Measurements from ENCODE around the gene PRR13. TPM values are rescaled to one million over a fixed set of nuclear protein-coding genes. Genes with fewer than 3 reads are reported as not detected.

Gene PRR13
- total and polyA plus RNA-seq, 2 of the 13 experiments (the other 11 are each of a cell fraction or from before 2014, with no cell fraction given) = 65.0 to 102 TPM

- no peak for TF ChIP-seq ZNF672 (CRISPR knock-in tag; IDR thresholded peaks at IDR 0.05)
- 0 out of 2 replicates have a peak, but pooled peaks have one; percentile 17 for TF ChIP-seq KMT2B (CRISPR knock-in tag; IDR thresholded peaks at IDR 0.05)
- TF ChIP-seq ZNF121 (CRISPR knock-in tag; IDR thresholded peaks at IDR 0.05) = no peak
- no peak for TF ChIP-seq ZC3H4 (CRISPR knock-in tag; IDR thresholded peaks at IDR 0.05; ENCODE audit: borderline replicate concordance)
- TF ChIP-seq RNF219 (CRISPR knock-in tag; IDR thresholded peaks at IDR 0.05) = no peak
- no peak for TF ChIP-seq TOE1 (CRISPR knock-in tag; IDR thresholded peaks at IDR 0.05)
- peak; percentile 37 for TF ChIP-seq ZGPAT (CRISPR knock-in tag; IDR thresholded peaks at IDR 0.05)
- no peak; the same call in 1 of the 2 replicates for TF ChIP-seq ZNF800 (CRISPR knock-in tag; IDR thresholded peaks at IDR 0.05)
- peak; percentile 76 for TF ChIP-seq CEBPG (CRISPR knock-in tag; IDR thresholded peaks at IDR 0.05)
- 0 out of 2 replicates have a peak, but pooled peaks have one; percentile 4 for TF ChIP-seq SMAD3 (CRISPR knock-in tag; IDR thresholded peaks at IDR 0.05)
- peak; percentile 50; the same call in 1 of the 2 replicates for TF ChIP-seq ZNF792 (CRISPR knock-in tag; IDR thresholded peaks at IDR 0.05)
- TF ChIP-seq PAXIP1 (CRISPR knock-in tag; conservative IDR thresholded peaks at IDR 0.05) = peak; percentile 40
- TF ChIP-seq ZNF564 (CRISPR knock-in tag; IDR thresholded peaks at IDR 0.05) = peak; percentile 57; the same call in 1 of the 2 replicates
- TF ChIP-seq ZNF3 (CRISPR knock-in tag; IDR thresholded peaks at IDR 0.05) = peak; percentile 45; the same call in 1 of the 2 replicates
- peak; percentile 74; the same call in 1 of the 2 replicates for TF ChIP-seq PHF8 (CRISPR knock-in tag; IDR thresholded peaks at IDR 0.05)
- TF ChIP-seq SYNCRIP (IDR thresholded peaks at IDR 0.05; ENCODE audit: insufficient read depth, low read depth, low read length) = no peak
- no peak for TF ChIP-seq ZFYVE20 (CRISPR knock-in tag; IDR thresholded peaks at IDR 0.05; ENCODE audit: borderline replicate concordance, low read depth)
- no peak for TF ChIP-seq SNAPC2 (CRISPR knock-in tag; IDR thresholded peaks at IDR 0.05)
- peak; percentile 92 for TF ChIP-seq NFYC (CRISPR knock-in tag; IDR thresholded peaks at IDR 0.05)
Measured at GRCh38 chr12:53441040-53441833, at the start of gene PRR13 (continued).

Measured in HepG2 (cell line).